Transverse colon (tissue), 3 donors: ENCODE data around the gene UBL4A.

Experiments
- EP300 ChIP-seq: sonication (generic); formaldehyde crosslinking; IDR thresholded peaks from one replicate; pipeline ENCODE4 v1.6.1; 2017; ENCODE audit warnings: antibody characterized with exemption, low read depth
- POLR2A ChIP-seq: fragments of 450-650 bp; IDR thresholded peaks from one replicate; pipeline ENCODE4 v1.6.1; 2016; ENCODE audit warnings: antibody characterized with exemption, mild to moderate bottlenecking, moderate library complexity
- TF ChIP-seq, protein P1 (sequence below), 5 experiments: fragments of 200-600 bp in 3 of 5; fragments of 450-650 bp in 2 of 5; sonication (generic) in 3 of 5; IDR thresholded peaks; 1 replicate in 2 of 5; 2 replicates in 3 of 5; pipeline ENCODE4 v1.5.1; 2016 to 2017; ENCODE audit warnings: antibody characterized with exemption in 5 of 5, inconsistent platforms in 3 of 5, mild to moderate bottlenecking in 2 of 5, moderate library complexity in 1 of 5

DNA sequence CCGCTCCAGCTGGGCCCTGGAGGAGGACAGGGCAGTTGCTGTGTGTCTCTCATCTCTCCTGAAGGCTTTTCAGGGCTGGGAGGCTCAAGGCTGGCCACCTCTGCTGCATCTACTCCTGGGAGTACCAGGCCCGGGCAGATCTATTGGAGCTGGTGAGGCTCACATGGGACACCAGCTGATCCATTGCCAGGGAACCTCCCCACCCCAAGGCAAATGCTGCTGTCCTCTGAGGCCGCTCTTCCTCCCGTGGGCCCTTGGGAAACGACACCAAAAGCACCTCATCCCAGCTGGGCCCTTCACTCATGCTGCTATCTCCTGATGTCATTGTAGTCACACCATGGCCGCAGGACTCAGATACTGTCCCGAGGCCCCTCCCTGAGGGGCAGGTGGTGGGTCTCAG lies 3.6 kb downstream of the UBL4A start:
- TF ChIP-seq EP300: no peak
- no peak for TF ChIP-seq POLR2A
- TF ChIP-seq, protein P1, sequence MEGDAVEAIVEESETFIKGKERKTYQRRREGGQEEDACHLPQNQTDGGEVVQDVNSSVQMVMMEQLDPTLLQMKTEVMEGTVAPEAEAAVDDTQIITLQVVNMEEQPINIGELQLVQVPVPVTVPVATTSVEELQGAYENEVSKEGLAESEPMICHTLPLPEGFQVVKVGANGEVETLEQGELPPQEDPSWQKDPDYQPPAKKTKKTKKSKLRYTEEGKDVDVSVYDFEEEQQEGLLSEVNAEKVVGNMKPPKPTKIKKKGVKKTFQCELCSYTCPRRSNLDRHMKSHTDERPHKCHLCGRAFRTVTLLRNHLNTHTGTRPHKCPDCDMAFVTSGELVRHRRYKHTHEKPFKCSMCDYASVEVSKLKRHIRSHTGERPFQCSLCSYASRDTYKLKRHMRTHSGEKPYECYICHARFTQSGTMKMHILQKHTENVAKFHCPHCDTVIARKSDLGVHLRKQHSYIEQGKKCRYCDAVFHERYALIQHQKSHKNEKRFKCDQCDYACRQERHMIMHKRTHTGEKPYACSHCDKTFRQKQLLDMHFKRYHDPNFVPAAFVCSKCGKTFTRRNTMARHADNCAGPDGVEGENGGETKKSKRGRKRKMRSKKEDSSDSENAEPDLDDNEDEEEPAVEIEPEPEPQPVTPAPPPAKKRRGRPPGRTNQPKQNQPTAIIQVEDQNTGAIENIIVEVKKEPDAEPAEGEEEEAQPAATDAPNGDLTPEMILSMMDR (IDR thresholded peaks at IDR 0.05): no peak
